ENCODE measurements around the gene ERCC6L2. TPM values are rescaled to one million over a fixed set of nuclear protein-coding genes. Genes with fewer than 3 reads are reported as not detected.

ERCC6L2 gene
- total and polyA plus RNA-seq, 2 donors (not counting 3 experiments of a cell fraction or from before 2014, with no cell fraction given): 4.7 to 31.8 TPM

DNA sequence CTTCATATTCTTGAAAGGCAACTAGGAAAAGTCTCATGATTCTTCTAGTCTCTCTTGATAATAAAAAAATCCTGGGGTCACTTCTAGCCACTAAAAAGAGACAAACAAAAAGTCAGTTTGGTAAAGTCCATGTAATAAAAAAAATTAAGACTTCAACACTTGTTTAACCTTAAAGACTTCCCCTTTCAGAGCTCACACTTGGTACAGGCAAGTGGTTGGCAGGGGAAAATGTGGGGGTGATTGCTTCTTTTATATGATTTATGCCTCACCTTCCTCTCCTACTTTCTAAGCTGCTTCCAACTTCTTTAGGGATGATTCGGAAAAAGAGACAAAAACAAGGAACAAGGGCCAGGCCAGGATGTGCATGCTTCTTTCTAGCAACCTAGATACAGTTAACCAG lies 5.1 kb upstream of the ERCC6L2 start:
- Histone ChIP-seq H3K9me3 (replicated peaks; ENCODE audit: control insufficient read depth, insufficient read depth, low read length) (no peaks in the 10 kb centered on the region), H3K4me1 (ENCODE audit: control insufficient read depth, extremely low read depth, insufficient read depth, low read length) (peaks cover 9% of the 10 kb centered on the region), H3K4me3 (replicated peaks in 1 of 3; ENCODE audit: insufficient read depth in 1 of 3, low read depth in 1 of 3, low read length in 3 of 3) (no peak overlapping the region), H3K4me2 (ENCODE audit: insufficient read depth, low read length) (no peak overlapping the region), H3K9ac (replicated peaks; ENCODE audit: extremely low read depth, insufficient read depth, low read length) (no peak overlapping the region), H3K36me3 (ENCODE audit: control insufficient read depth in 2 of 2, extremely low read depth in 1 of 2, insufficient read depth in 2 of 2, low read length in 2 of 2) (no peaks in the 10 kb centered on the region), H3K79me2 (ENCODE audit: control insufficient read depth, insufficient read depth, low read length) (peaks cover 11% of the 10 kb centered on the region), H4K20me1 (replicated peaks; ENCODE audit: control insufficient read depth, extremely low read depth, insufficient read depth, low read length) (no peaks in the 10 kb centered on the region), H3K27me3 (ENCODE audit: control insufficient read depth in 2 of 2, insufficient read depth in 2 of 2, low read length in 2 of 2) (no peaks in the 10 kb centered on the region), H3K27ac (ENCODE audit: insufficient read depth, low read depth, low read length) (no peak overlapping the region), H2AFZ (ENCODE audit: low read depth, low read length) (no peak overlapping the region), H3K9me1 (replicated peaks; ENCODE audit: control insufficient read depth, extremely low read depth, insufficient read depth, low read length) (no peaks in the 10 kb centered on the region)
- FAIRE-seq (no peak), DNase-seq (ENCODE audit: low read depth, low spot score) (no peak)
- TF ChIP-seq JUN (IDR thresholded peaks at IDR 0.05; ENCODE audit: borderline replicate concordance, insufficient read depth, insufficient read length, low read depth) (no peak), EZH2 (IDR thresholded peaks at IDR 0.05; ENCODE audit: borderline replicate concordance, low read depth, low read length, severe bottlenecking) (no peak)
- dilution Hi-C loops (cut with MboI; ENCODE audit: extremely low pct_ligation_motif_present, low sequenced_read_pairs) (no loop called here), intact Hi-C loops (cut with micrococcal nuclease) (loop anchor here (10.0 kb wide), 1 partner anchor 686 kb away; no protein-coding TSS in a partner anchor)
- BruUV-seq (replicated peaks): no TSS peak
- CTCF ChIA-PET: interaction anchor here (0.7 to 1.1 kb wide), 2 partner anchors 15 to 143 kb away, joined by 3 to 7 read pairs; no protein-coding TSS in a partner anchor
- POLR2A ChIA-PET: no interaction called here

DNA sequence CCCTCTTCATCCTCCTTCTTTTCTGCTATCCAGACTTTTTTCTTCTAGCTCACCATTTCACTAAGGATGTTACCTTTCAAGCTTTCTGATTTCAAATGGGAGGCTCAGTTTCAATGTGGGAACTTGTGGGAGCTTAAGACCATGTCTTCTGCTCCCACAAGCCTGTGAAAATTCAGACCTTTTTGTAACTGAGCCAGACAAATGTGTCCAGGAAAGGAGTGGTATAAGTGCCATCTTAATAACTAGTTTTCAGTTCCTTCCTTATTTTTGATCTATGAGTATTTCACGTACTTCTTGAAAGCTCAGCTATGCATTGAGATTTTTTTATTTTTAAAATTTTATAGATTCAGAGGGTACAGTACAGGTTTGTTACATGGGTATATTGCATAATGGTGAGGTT lies 4.6 kb upstream of the ERCC6L2 start:
- Histone ChIP-seq H3K9ac (replicated peaks; ENCODE audit: extremely low read depth, insufficient read depth, low read length) (no peak overlapping the region), H4K20me1 (replicated peaks; ENCODE audit: control insufficient read depth, extremely low read depth, insufficient read depth, low read length) (no peaks in the 10 kb centered on the region), H3K36me3 (ENCODE audit: control insufficient read depth in 2 of 2, extremely low read depth in 1 of 2, insufficient read depth in 2 of 2, low read length in 2 of 2) (no peaks in the 10 kb centered on the region), H3K9me3 (replicated peaks; ENCODE audit: control insufficient read depth, insufficient read depth, low read length) (no peaks in the 10 kb centered on the region), H3K27ac (ENCODE audit: insufficient read depth, low read depth, low read length) (no peak overlapping the region), H3K27me3 (ENCODE audit: control insufficient read depth in 2 of 2, insufficient read depth in 2 of 2, low read length in 2 of 2) (no peaks in the 10 kb centered on the region), H3K4me3 (replicated peaks in 1 of 3; ENCODE audit: insufficient read depth in 1 of 3, low read depth in 1 of 3, low read length in 3 of 3) (no peak overlapping the region), H3K4me2 (ENCODE audit: insufficient read depth, low read length) (no peak overlapping the region), H2AFZ (ENCODE audit: low read depth, low read length) (no peak overlapping the region), H3K9me1 (replicated peaks; ENCODE audit: control insufficient read depth, extremely low read depth, insufficient read depth, low read length) (no peaks in the 10 kb centered on the region), H3K4me1 (ENCODE audit: control insufficient read depth, extremely low read depth, insufficient read depth, low read length) (peaks cover 9% of the 10 kb centered on the region), H3K79me2 (ENCODE audit: control insufficient read depth, insufficient read depth, low read length) (peaks cover 11% of the 10 kb centered on the region)
- BruUV-seq (replicated peaks): no TSS peak
- POLR2A ChIA-PET: no interaction called here
- DNase-seq (ENCODE audit: low read depth, low spot score) (no peak), FAIRE-seq (no peak)
- CTCF ChIA-PET: interaction anchor here (0.7 to 1.1 kb wide), 2 partner anchors 15 to 144 kb away, joined by 3 to 7 read pairs; no protein-coding TSS in a partner anchor
- TF ChIP-seq JUN (IDR thresholded peaks at IDR 0.05; ENCODE audit: borderline replicate concordance, insufficient read depth, insufficient read length, low read depth): no peak
- no peak for TF ChIP-seq POLR2A (IDR thresholded peaks at IDR 0.05; ENCODE audit: low read depth, low read length)
- TF ChIP-seq FOS (IDR thresholded peaks at IDR 0.05; ENCODE audit: borderline replicate concordance, insufficient read depth, low read length): no peak
- TF ChIP-seq, protein P1, sequence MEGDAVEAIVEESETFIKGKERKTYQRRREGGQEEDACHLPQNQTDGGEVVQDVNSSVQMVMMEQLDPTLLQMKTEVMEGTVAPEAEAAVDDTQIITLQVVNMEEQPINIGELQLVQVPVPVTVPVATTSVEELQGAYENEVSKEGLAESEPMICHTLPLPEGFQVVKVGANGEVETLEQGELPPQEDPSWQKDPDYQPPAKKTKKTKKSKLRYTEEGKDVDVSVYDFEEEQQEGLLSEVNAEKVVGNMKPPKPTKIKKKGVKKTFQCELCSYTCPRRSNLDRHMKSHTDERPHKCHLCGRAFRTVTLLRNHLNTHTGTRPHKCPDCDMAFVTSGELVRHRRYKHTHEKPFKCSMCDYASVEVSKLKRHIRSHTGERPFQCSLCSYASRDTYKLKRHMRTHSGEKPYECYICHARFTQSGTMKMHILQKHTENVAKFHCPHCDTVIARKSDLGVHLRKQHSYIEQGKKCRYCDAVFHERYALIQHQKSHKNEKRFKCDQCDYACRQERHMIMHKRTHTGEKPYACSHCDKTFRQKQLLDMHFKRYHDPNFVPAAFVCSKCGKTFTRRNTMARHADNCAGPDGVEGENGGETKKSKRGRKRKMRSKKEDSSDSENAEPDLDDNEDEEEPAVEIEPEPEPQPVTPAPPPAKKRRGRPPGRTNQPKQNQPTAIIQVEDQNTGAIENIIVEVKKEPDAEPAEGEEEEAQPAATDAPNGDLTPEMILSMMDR (IDR thresholded peaks at IDR 0.05; ENCODE audit: extremely low read depth in 1 of 2, insufficient read depth in 1 of 2, low read depth in 1 of 2, low read length in 2 of 2): no peak
- TF ChIP-seq MYC (IDR thresholded peaks at IDR 0.05; ENCODE audit: low read depth, low read length): no peak
- no peak for TF ChIP-seq GATA2 (IDR thresholded peaks at IDR 0.05; ENCODE audit: insufficient read depth, insufficient read length, low read depth, low read length)
- TF ChIP-seq, protein P2, sequence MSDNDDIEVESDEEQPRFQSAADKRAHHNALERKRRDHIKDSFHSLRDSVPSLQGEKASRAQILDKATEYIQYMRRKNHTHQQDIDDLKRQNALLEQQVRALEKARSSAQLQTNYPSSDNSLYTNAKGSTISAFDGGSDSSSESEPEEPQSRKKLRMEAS (IDR thresholded peaks at IDR 0.05; ENCODE audit: insufficient read depth, insufficient read length): no peak
- no peak for TF ChIP-seq POLR2AphosphoS5 (IDR thresholded peaks at IDR 0.05; ENCODE audit: insufficient read depth, low read depth, low read length)
- TF ChIP-seq EZH2 (IDR thresholded peaks at IDR 0.05; ENCODE audit: borderline replicate concordance, low read depth, low read length, severe bottlenecking): no peak
- intact Hi-C loops (cut with micrococcal nuclease) (loop anchor here (10.0 kb wide), 1 partner anchor 686 kb away; no protein-coding TSS in a partner anchor), dilution Hi-C loops (cut with MboI; ENCODE audit: extremely low pct_ligation_motif_present, low sequenced_read_pairs) (no loop called here)
